ENCODE results near the gene PC.
"Not testable (repeated sequence)": the region's sequence is repeated elsewhere in the genome, so short reads cannot be mapped to it uniquely, and the experiment has no call there.

The PC gene

GRCh38 chr11:66958232-66958955 lies at the start of gene PC:
Gene PC (minus strand): TSS chr11:66958383. CDS start chr11:66872159, 86,224 bp downstream.
- peak; percentile 96 for DNase-seq
- in situ Hi-C loops (cut with HindIII; ENCODE audit: low pct_ligation_motif_present, low pct_unique_long_range_greater_than_20kb, low sequenced_read_pairs), result no loop called here

- no peak for DNase-seq
- in situ Hi-C loops (cut with HindIII; ENCODE audit: low pct_ligation_motif_present, low pct_unique_long_range_greater_than_20kb, low sequenced_read_pairs), result no loop called here
Measured at GRCh38 chr11:67007126-67007525, 48.9 kb upstream of the PC start.

GRCh38 chr11:67006029-67006884 lies 48.1 kb upstream of the PC start:
- no peak for DNase-seq
- in situ Hi-C loops (cut with HindIII; ENCODE audit: low pct_ligation_motif_present, low pct_unique_long_range_greater_than_20kb, low sequenced_read_pairs), result no loop called here

- in situ Hi-C loops (cut with HindIII; ENCODE audit: low pct_ligation_motif_present, low pct_unique_long_range_greater_than_20kb, low sequenced_read_pairs); DNase-seq: not testable (repeated sequence)
Measured at GRCh38 chr11:67005200-67005599, 47.0 kb upstream of the PC start.

GRCh38 chr11:67002921-67003411 lies 44.8 kb upstream of the PC start:
- no peak for DNase-seq
- in situ Hi-C loops (cut with HindIII; ENCODE audit: low pct_ligation_motif_present, low pct_unique_long_range_greater_than_20kb, low sequenced_read_pairs), result no loop called here

- in situ Hi-C loops (cut with HindIII; ENCODE audit: low pct_ligation_motif_present, low pct_unique_long_range_greater_than_20kb, low sequenced_read_pairs), result no loop called here
Measured at GRCh38 chr11:67002297-67002913, 44.2 kb upstream of the PC start.

GRCh38 chr11:67001332-67001731 lies 43.1 kb upstream of the PC start:
- in situ Hi-C loops (cut with HindIII; ENCODE audit: low pct_ligation_motif_present, low pct_unique_long_range_greater_than_20kb, low sequenced_read_pairs), result no loop called here
- DNase-seq, result no peak

More at GRCh38 chr11:67002297-67002913, 44.2 kb upstream of the PC start:
- no peak for DNase-seq

GRCh38 chr11:66999555-66999954 lies 41.4 kb upstream of the PC start:
- in situ Hi-C loops (cut with HindIII; ENCODE audit: low pct_ligation_motif_present, low pct_unique_long_range_greater_than_20kb, low sequenced_read_pairs), result no loop called here
- DNase-seq, result no peak

- in situ Hi-C loops (cut with HindIII; ENCODE audit: low pct_ligation_motif_present, low pct_unique_long_range_greater_than_20kb, low sequenced_read_pairs), result no loop called here
- DNase-seq, result no peak
Measured at GRCh38 chr11:66996609-66997273, 38.6 kb upstream of the PC start.

GRCh38 chr11:66992041-66992440 lies 33.9 kb upstream of the PC start:
- no peak for DNase-seq
- in situ Hi-C loops (cut with HindIII; ENCODE audit: low pct_ligation_motif_present, low pct_unique_long_range_greater_than_20kb, low sequenced_read_pairs), result no loop called here

GRCh38 chr11:66989360-66989759 lies 31.2 kb upstream of the PC start:
- in situ Hi-C loops (cut with HindIII; ENCODE audit: low pct_ligation_motif_present, low pct_unique_long_range_greater_than_20kb, low sequenced_read_pairs); DNase-seq: not testable (repeated sequence)

- in situ Hi-C loops (cut with HindIII; ENCODE audit: low pct_ligation_motif_present, low pct_unique_long_range_greater_than_20kb, low sequenced_read_pairs); DNase-seq: not testable (repeated sequence)
Measured at GRCh38 chr11:66988741-66989140, 30.6 kb upstream of the PC start.

- no peak for DNase-seq
- in situ Hi-C loops (cut with HindIII; ENCODE audit: low pct_ligation_motif_present, low pct_unique_long_range_greater_than_20kb, low sequenced_read_pairs), result no loop called here
Measured at GRCh38 chr11:66987924-66988637, 29.9 kb upstream of the PC start.

- DNase-seq, result no peak
- in situ Hi-C loops (cut with HindIII; ENCODE audit: low pct_ligation_motif_present, low pct_unique_long_range_greater_than_20kb, low sequenced_read_pairs), result no loop called here
Measured at GRCh38 chr11:66987158-66987620, 29.0 kb upstream of the PC start.

GRCh38 chr11:66986178-66986545 lies 28.0 kb upstream of the PC start:
- in situ Hi-C loops (cut with HindIII; ENCODE audit: low pct_ligation_motif_present, low pct_unique_long_range_greater_than_20kb, low sequenced_read_pairs), result no loop called here
- DNase-seq, result no peak

GRCh38 chr11:66985508-66986177 lies 27.5 kb upstream of the PC start:
- in situ Hi-C loops (cut with HindIII; ENCODE audit: low pct_ligation_motif_present, low pct_unique_long_range_greater_than_20kb, low sequenced_read_pairs), result no loop called here
- DNase-seq, result no peak

GRCh38 chr11:66983275-66983924 lies 25.2 kb upstream of the PC start:
- in situ Hi-C loops (cut with HindIII; ENCODE audit: low pct_ligation_motif_present, low pct_unique_long_range_greater_than_20kb, low sequenced_read_pairs), result no loop called here

More at GRCh38 chr11:66983275-66983924, 25.2 kb upstream of the PC start:
- no peak for DNase-seq

Measured in ACHN (cell line).